Stimulated activated effector memory CD8-positive, alpha-beta T cell treated with anti-CD3 and anti-CD28 coated beads, Interleukin-12 subunit alpha, Interleukin-12 subunit beta, amount 100 ng/mL, for 72 hours (primary cell): Measurements from ENCODE around the gene TTPAL.
A peak's percentile ranks its signal among the peaks of the same experiment; 100 is the strongest.

Experiments used
- ATAC-seq: fragments of 150-1000 bp; cut with Tn5 transposase; 2 replicates; pipeline ENCODE4 v1.10.0; 2021
- DNase-seq, 2 donors: peaks; one replicate each; pipeline ENCODE4 v3.0.0; 2021 to 2022; ENCODE audit warnings: low spot score in 2 of 2
- H3K27ac Mint-ChIP-seq: one replicate; pipeline ENCODE4 v1.8.0; 2022; ENCODE audit warnings: mild to moderate bottlenecking, mixed read lengths
- H3K36me3 Mint-ChIP-seq: one replicate; pipeline ENCODE4 v1.8.0; 2022; ENCODE audit warnings: mild to moderate bottlenecking, mixed read lengths
- H3K4me1 Mint-ChIP-seq: one replicate; pipeline ENCODE4 v1.8.0; 2022; ENCODE audit warnings: mixed read lengths
- H3K4me3 Mint-ChIP-seq: one replicate; pipeline ENCODE4 v1.8.0; 2022; ENCODE audit warnings: mild to moderate bottlenecking, mixed read lengths
- H3K9me3 Mint-ChIP-seq: one replicate; pipeline ENCODE4 v1.8.0; 2022; ENCODE audit warnings: mixed read lengths

The TTPAL gene, protein sequence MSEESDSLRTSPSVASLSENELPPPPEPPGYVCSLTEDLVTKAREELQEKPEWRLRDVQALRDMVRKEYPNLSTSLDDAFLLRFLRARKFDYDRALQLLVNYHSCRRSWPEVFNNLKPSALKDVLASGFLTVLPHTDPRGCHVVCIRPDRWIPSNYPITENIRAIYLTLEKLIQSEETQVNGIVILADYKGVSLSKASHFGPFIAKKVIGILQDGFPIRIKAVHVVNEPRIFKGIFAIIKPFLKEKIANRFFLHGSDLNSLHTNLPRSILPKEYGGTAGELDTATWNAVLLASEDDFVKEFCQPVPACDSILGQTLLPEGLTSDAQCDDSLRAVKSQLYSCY

DNA sequence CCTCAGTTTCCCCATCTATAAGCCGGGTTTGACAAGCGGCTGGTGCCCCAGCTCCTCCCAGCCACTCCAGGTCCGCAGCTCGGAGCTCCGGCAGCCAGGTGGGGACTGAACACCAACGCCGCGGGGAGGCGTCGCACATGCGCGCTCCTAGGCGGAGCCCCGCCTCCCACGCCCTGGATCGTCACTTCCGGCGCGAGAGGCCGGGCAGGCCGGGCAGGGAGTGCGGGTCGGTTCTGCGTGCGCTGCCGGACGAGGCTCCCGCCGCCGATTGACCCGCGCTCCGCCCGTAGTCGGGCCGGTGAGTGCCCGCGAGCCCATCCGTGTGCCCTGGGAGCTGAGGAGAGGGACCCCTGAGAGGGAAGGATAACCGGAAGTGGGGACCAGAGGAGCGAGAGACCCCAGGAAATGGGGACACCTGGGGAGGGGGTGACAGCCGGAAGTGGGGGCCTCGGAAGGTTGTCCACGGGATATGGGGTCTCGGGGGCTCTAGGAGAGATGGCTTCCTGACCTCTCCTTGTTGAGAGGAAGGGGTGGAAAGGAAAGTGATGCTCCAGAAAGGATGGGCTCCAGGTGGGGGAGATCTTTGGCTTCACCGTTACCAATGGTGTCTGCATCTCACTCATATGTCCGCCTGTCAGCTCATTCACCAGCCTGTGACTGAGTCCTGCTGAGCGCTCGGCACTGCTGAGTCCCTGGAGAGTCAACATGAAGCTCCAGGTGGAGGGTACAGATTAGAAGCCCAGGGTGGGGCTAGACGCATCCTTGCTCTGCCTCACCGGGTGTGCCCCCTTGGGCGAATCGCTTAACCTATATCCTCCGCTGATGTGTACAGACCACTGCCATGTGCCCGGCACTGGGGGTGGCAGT, at the start of gene TTPAL:
TTPAL (plus strand) TSS at position 181 of the 867 bp plus-strand sequence. CDS start 4,126 bp downstream, outside the sequence.
- H3K4me1 Mint-ChIP-seq = peaks cover 24% of the 10 kb centered on the region
- peak within 1 kb of the TSS; percentile 95 for H3K4me3 Mint-ChIP-seq
- H3K36me3 Mint-ChIP-seq = peaks cover 26% of the 10 kb centered on the region
- ATAC-seq = peak; percentile 98
- DNase-seq = peak; percentile 91 to 94
- peak within 1 kb of the TSS; percentile 99 for H3K27ac Mint-ChIP-seq
- no peaks in the 10 kb centered on the region for H3K9me3 Mint-ChIP-seq

DNA sequence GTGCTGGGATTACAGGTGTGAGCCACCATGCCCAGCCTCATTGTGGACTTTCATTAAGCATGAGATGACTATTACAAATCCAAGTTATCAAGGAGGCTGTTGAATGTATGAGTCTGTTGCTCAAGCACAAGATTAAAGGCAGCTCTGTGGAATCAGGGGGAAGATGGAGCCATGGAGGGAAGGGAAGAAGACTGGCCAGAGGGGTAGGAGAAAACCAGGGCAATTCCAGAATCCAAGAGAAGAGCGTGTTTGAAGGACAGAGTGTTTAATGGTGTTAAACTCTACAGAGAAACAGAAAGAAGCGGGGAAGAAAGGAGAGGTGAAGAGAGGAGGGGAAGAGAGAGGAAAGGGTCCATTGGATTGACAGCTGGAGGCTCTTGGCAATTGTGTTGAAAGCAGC, 49.8 kb upstream of the TTPAL start:
- Mint-ChIP-seq H3K4me3 (no peak overlapping the region), H3K9me3 (no peaks in the 10 kb centered on the region), H3K4me1 (no peaks in the 10 kb centered on the region), H3K27ac (no peak overlapping the region), H3K36me3 (no peaks in the 10 kb centered on the region)
- DNase-seq (no peak), ATAC-seq (no peak)

DNA sequence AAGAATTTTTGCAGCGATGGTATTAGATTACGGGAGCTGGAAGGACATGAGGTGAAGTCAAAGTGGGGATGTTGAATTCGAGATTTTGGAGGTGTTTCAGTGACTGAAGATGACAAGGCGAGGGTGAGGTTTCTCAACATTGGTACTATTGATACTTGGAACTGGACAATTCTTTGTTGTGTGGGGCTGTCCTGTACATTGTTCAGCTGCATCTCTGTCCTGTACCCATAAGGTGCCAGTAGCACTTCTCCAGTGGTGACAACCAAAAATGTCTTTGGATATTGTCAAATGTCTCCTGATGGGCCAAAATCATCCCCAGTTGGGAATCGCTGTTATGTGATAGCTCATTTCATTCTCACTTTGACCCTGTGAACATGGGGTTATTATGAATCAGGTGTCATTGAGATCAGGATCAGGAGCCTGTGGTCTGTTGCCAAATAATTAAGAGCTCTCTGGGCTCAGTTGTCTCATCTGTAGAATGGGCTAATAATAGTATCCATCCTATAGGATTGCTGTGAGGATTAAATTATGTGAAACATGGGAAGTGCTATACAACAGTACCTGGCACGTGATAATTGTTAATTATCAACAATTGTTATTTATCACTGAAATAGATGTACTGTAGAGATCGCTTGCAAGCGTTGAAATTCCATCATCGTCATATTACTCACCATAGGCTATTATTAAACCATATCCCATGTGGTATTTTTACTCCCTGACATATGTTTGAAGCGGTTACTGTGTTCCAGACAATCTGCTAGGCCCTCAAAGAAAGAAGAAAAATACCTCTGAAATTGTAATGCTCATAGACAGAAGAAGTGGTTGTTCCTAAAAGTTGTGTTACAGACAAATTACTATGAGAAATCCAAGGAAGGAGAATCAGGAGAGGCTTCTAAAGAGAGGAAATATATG, 48.5 kb upstream of the TTPAL start:
- Mint-ChIP-seq H3K36me3 (no peaks in the 10 kb centered on the region), H3K27ac (no peak overlapping the region), H3K4me3 (no peak overlapping the region), H3K9me3 (no peaks in the 10 kb centered on the region), H3K4me1 (no peaks in the 10 kb centered on the region)
- ATAC-seq = no peak
- DNase-seq = no peak

DNA sequence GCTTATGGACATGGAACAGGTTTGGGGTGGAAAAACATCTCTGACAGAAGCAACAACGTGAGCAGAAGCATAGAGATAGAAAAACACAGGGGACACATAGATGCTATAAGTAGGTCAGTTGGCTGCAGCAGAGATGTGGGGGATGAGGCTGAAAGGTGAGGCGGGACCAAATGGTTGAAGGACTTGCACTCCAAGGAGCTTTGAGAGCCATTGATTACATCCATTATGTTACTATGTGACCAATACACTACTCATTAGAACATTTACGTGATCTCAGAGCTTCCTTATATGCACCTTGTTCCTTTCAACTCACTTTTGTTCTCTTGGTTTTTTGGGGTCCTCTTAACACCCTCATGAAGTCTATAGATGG, 47.9 kb upstream of the TTPAL start:
- ATAC-seq (no peak), DNase-seq (no peak)
- Mint-ChIP-seq H3K27ac (no peak overlapping the region), H3K9me3 (no peaks in the 10 kb centered on the region), H3K4me3 (no peak overlapping the region), H3K4me1 (no peaks in the 10 kb centered on the region), H3K36me3 (no peaks in the 10 kb centered on the region)

DNA sequence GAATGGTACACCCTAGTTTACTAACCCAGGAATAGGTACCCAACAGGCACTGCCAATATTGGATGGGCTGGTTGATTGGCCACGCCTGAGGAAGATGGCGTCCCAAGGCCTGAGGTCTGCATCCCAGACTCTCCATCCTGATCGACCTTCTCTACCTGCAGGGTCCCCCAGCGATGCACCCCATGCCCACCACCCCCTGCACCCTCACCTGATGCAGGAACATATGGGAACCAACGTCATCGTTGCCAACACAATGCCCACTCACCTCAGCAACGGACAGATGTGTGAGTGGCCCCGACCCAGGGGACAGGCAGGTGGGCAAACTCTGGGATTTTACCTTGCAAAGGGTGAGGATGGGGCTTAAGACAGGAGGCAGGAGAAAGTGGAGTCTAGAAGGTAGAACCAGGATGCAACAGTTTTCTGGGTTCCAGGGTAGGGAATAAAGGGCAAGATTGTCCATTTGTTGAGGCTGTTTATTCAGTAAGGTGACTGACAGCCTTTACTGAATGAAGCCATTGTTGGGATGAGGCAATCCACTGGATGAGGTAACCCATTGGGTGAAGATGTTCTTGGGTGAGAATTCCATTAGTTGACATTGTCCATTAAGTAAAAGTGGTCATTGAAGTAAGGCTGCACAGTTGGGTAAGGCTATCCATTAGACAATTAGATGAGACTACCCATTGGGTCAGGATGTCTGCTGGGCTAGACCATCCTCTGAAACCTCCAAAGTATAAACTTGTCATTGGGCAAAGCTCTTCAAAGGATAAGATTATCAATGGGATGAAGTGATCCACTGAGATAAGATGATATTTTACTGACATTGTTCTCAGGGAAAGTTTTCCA, 47.3 kb upstream of the TTPAL start:
- Mint-ChIP-seq H3K27ac (no peak overlapping the region), H3K4me3 (no peak overlapping the region), H3K36me3 (no peaks in the 10 kb centered on the region), H3K4me1 (no peaks in the 10 kb centered on the region), H3K9me3 (no peaks in the 10 kb centered on the region)
- ATAC-seq (no peak), DNase-seq (no peak)

DNA sequence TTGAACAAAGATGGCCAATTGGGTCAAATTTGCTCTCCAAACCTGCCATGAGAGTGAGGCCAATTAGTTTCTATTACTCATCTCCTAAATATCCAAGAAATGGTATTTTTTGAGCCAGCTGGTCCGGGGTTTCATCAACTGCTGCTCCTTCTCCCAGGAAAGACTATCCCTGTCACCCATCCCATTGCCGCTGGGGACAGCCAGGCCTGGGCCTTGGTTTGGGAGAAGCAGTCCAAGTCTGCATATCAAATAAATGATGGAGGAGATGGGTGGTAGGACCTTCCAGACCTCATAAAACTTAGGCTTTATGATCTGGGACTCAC, 46.7 kb upstream of the TTPAL start:
- DNase-seq = no peak
- H3K27ac Mint-ChIP-seq = no peak overlapping the region
- no peaks in the 10 kb centered on the region for H3K36me3 Mint-ChIP-seq
- no peaks in the 10 kb centered on the region for H3K4me1 Mint-ChIP-seq
- no peak overlapping the region for H3K4me3 Mint-ChIP-seq
- no peak for ATAC-seq
- H3K9me3 Mint-ChIP-seq = no peaks in the 10 kb centered on the region

DNA sequence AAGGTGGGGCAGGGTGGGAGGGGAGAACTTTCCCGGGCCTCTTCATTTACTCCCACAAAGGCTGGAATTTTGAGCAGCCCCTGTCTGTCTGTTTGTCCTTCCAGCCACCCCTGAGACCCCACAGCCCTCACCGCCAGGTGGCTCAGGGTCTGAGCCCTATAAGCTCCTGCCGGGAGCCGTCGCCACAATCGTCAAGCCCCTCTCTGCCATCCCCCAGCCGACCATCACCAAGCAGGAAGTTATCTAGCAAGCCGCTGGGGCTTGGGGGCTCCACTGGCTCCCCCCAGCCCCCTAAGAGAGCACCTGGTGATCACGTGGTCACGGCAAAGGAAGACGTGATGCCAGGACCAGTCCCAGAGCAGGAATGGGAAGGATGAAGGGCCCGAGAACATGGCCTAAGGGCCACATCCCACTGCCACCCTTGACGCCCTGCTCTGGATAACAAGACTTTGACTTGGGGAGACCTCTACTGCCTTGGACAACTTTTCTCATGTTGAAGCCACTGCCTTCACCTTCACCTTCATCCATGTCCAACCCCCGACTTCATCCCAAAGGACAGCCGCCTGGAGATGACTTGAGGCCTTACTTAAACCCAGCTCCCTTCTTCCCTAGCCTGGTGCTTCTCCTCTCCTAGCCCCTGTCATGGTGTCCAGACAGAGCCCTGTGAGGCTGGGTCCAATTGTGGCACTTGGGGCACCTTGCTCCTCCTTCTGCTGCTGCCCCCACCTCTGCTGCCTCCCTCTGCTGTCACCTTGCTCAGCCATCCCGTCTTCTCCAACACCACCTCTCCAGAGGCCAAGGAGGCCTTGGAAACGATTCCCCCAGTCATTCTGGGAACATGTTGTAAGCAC, 46.0 kb upstream of the TTPAL start:
- H3K36me3 Mint-ChIP-seq = no peaks in the 10 kb centered on the region
- H3K4me3 Mint-ChIP-seq = no peak overlapping the region
- no peaks in the 10 kb centered on the region for H3K4me1 Mint-ChIP-seq
- H3K9me3 Mint-ChIP-seq = no peaks in the 10 kb centered on the region
- ATAC-seq (no peak), DNase-seq (no peak)
- H3K27ac Mint-ChIP-seq = no peak overlapping the region

DNA sequence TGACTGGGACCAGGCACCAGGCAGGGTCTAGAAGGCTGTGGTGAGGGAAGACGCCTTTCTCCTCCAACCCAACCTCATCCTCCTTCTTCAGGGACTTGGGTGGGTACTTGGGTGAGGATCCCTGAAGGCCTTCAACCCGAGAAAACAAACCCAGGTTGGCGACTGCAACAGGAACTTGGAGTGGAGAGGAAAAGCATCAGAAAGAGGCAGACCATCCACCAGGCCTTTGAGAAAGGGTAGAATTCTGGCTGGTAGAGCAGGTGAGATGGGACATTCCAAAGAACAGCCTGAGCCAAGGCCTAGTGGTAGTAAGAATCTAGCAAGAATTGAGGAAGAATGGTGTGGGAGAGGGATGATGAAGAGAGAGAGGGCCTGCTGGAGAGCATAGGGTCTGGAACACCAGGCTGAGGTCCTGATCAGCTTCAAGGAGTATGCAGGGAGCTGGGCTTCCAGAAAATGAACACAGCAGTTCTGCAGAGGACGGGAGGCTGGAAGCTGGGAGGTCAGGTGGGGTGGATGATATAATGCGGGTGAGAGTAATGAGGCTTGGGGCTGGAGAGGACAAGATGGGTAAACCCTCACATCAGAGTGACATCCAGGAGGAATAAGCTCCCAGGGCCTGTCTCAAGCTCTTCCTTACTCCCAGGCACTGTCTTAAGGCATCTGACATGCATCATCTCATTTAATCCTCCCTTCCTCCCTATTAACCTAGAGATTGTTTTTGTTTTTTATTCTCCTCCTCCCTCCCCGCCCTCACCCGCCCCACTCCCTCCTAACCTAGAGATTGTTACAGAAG, 45.2 kb upstream of the TTPAL start:
- H3K27ac Mint-ChIP-seq = no peak overlapping the region
- no peaks in the 10 kb centered on the region for H3K4me1 Mint-ChIP-seq
- no peaks in the 10 kb centered on the region for H3K9me3 Mint-ChIP-seq
- DNase-seq = no peak
- no peak for ATAC-seq
- no peaks in the 10 kb centered on the region for H3K36me3 Mint-ChIP-seq
- H3K4me3 Mint-ChIP-seq = no peak overlapping the region

DNA sequence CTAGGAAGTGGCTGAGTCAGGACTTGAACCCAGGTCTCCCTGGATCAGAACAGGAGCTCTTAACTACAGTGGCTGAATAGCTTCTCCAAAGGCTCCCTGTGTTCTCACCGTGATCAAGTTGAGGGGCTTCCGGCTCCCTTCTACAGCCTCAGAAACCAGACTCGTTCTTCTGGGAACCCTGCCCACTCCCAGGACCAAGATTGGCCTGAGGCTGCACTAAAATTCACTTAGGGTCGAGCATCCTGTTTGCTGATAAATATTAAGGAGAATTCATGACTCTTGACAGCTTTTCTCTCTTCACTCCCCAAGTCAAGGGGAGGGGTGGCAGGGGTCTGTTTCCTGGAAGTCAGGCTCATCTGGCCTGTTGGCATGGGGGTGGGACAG, 44.6 kb upstream of the TTPAL start:
- Mint-ChIP-seq H3K27ac (no peak overlapping the region), H3K4me3 (no peak overlapping the region), H3K9me3 (no peaks in the 10 kb centered on the region), H3K4me1 (no peaks in the 10 kb centered on the region), H3K36me3 (no peaks in the 10 kb centered on the region)
- no peak for ATAC-seq
- DNase-seq = no peak

DNA sequence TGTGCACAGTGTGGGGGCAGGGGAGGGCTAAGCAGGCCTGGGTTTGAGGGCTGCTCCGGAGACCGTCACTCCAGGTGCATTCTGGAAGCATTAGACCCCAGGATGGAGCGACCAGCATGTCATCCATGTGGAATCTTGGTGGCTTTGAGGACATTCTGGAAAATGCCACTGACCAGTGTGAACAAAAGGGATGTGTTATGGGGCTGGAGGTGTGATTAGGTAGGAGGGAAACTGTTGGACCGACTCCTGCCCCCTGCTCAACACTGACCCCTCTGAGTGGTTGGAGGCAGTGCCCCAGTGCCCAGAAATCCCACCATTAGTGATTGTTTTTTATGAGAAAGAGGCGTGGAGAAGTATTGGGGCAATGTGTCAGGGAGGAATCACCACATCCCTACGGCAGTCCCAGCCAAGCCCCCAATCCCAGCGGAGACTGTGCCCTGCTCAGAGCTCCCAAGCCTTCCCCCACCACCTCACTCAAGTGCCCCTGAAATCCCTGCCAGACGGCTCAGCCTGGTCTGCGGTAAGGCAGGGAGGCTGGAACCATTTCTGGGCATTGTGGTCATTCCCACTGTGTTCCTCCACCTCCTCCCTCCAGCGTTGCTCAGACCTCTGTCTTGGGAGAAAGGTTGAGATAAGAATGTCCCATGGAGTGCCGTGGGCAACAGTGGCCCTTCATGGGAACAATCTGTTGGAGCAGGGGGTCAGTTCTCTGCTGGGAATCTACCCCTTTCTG, 44.0 kb upstream of the TTPAL start:
- DNase-seq (no peak), ATAC-seq (no peak)
- Mint-ChIP-seq H3K4me1 (no peaks in the 10 kb centered on the region), H3K9me3 (no peaks in the 10 kb centered on the region), H3K36me3 (no peaks in the 10 kb centered on the region), H3K4me3 (no peak overlapping the region), H3K27ac (peak overlapping the region; percentile 48)

DNA sequence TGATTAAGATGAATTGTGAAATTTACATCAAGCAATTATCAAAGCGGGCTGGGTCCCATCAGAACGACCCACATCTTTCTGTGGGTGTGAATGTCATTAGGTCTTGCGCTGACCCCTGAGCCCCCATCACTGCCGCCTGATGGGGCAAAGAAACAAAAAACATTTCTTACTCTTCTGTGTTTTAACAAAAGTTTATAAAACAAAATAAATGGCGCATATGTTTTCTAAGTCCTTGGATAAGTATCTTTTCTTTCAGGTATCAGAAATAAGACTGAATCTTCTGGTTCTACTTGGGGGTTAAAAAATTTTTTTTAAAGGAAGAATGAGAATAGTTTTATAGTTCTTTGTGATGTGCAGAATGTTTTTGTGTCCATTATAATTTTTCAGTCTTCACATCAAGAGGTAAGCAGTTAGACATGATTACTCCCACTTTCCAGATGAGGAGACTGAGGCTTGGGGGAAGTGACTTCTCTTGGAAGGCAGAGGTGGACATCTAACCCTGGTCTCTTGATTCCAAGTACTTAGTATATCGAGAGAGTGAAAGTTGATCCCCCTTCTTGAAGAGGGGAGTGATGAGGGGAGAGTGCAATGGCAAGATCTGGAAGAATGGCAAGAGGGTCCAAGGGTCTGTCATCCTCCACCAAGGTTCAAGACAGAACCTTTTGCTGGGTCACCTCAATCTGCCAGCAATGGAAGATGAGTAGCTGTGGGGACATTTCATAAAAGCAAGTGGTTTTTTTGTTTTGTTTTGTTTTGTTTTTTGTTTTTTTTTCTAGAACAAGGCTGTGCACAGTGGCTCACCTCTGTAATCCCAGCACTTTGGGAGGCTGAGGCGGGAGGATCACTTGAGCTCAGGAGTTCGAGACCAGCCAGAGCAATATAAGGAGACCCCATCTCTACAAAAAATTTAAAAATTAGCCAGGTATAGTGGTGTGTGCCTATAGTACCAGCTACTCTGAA, 42.8 kb upstream of the TTPAL start:
- Mint-ChIP-seq H3K27ac (no peak overlapping the region), H3K9me3 (no peaks in the 10 kb centered on the region), H3K4me1 (no peaks in the 10 kb centered on the region), H3K4me3 (no peak overlapping the region), H3K36me3 (no peaks in the 10 kb centered on the region)
- ATAC-seq (no peak), DNase-seq (no peak)
